ENCODE measurements around the gene CC2D2A.

Gene CC2D2A

GRCh38 chr4:15469402-15470127 is at the start of gene CC2D2A:
TSS of gene CC2D2A (plus strand) at chr4:15469882. CDS start at chr4:15475933, 6,051 bp downstream.
- peak; percentile 21 for DNase-seq

GRCh38 chr4:15420642-15421041 is 49.0 kb upstream of the CC2D2A start:
- DNase-seq, result no peak

GRCh38 chr4:15423285-15423711 is 46.4 kb upstream of the CC2D2A start:
- DNase-seq, result no peak

GRCh38 chr4:15425520-15425919 is 44.2 kb upstream of the CC2D2A start:
- DNase-seq, result no peak

GRCh38 chr4:15427161-15427560 is 42.5 kb upstream of the CC2D2A start:
- no peak for DNase-seq

- DNase-seq, result no peak
These were observed 42.0 kb upstream of the CC2D2A start, which contains the start of gene C1QTNF7 for GRCh38 chr4:15427701-15428100. TSS of gene C1QTNF7 (plus strand) at chr4:15428033. CDS start at chr4:15435744, 7,711 bp downstream.

- no peak for DNase-seq
These were observed 41.1 kb upstream of the CC2D2A start for GRCh38 chr4:15428611-15429010.

- no peak for DNase-seq
These were observed 35.6 kb upstream of the CC2D2A start for GRCh38 chr4:15434091-15434490.

- DNase-seq, result no peak
These were observed 35.0 kb upstream of the CC2D2A start for GRCh38 chr4:15434676-15435075.

- DNase-seq, result no peak
These were observed 33.2 kb upstream of the CC2D2A start for GRCh38 chr4:15436513-15436912.

GRCh38 chr4:15438939-15439524 is 30.6 kb upstream of the CC2D2A start:
- peak; percentile 1 for DNase-seq

- no peak for DNase-seq
These were observed 26.1 kb upstream of the CC2D2A start for GRCh38 chr4:15443371-15444160.

- DNase-seq, result no peak
These were observed 25.4 kb upstream of the CC2D2A start for GRCh38 chr4:15444276-15444675.

- no peak for DNase-seq
These were observed 24.7 kb upstream of the CC2D2A start for GRCh38 chr4:15444879-15445547.

- DNase-seq, result peak; percentile 1
These were observed 18.4 kb upstream of the CC2D2A start for GRCh38 chr4:15451181-15451865.

- DNase-seq, result no peak
These were observed 17.6 kb upstream of the CC2D2A start for GRCh38 chr4:15451866-15452765.

- no peak for DNase-seq
These were observed 14.4 kb upstream of the CC2D2A start for GRCh38 chr4:15455290-15455689.

GRCh38 chr4:15457406-15458201 is 12.1 kb upstream of the CC2D2A start:
- peak; percentile 57 for DNase-seq

GRCh38 chr4:15458616-15459015 is 11.1 kb upstream of the CC2D2A start:
- no peak for DNase-seq

- no peak for DNase-seq
These were observed 10.0 kb upstream of the CC2D2A start for GRCh38 chr4:15459706-15460105.

GRCh38 chr4:15466596-15466995 is 3.1 kb upstream of the CC2D2A start:
- DNase-seq, result no peak
